SU-DHL-6 (cell line): ENCODE measurements around the gene GPRC5C.
"Not testable (repeated sequence)": the region's sequence is repeated elsewhere in the genome, so short reads cannot be mapped to it uniquely, and the experiment has no call there.

ENCODE experiments used
- H2AFZ ChIP-seq: fragments of 200-600 bp; sonication (generic); 2 replicates; pipeline ENCODE4 v1.6.1; 2014; ENCODE audit warnings: low read depth, mild to moderate bottlenecking, moderate library complexity, mixed read lengths, antibody characterized with exemption, low read length; ENCODE audit not compliant: severe bottlenecking
- H3F3A ChIP-seq: fragments of 200-600 bp; shearing (Covaris generic); 2 replicates; pipeline ENCODE4 v1.6.0; 2016; ENCODE audit warnings: antibody characterized with exemption, mild to moderate bottlenecking; ENCODE audit not compliant: insufficient read depth
- H3K27ac ChIP-seq: fragments of 200-600 bp; sonication (generic); 2 replicates; pipeline ENCODE4 v1.5.1; 2016; ENCODE audit warnings: low read depth, mild to moderate bottlenecking, low read length, moderate library complexity, mixed read lengths
- H3K27me3 ChIP-seq: fragments of 200-600 bp; sonication (generic), shearing (Covaris generic); 2 replicates; pipeline ENCODE4 v1.6.0; 2014; ENCODE audit warnings: mild to moderate bottlenecking, low read length
- H3K36me3 ChIP-seq: fragments of 200-600 bp; sonication (generic); 2 replicates; pipeline ENCODE4 v1.6.1; 2014; ENCODE audit warnings: mild to moderate bottlenecking, low read length, mixed read lengths
- H3K4me2 ChIP-seq: fragments of 300-600, 200-600 bp; shearing (Covaris generic), sonication (generic); 2 replicates; pipeline ENCODE4 v1.6.0; 2014; ENCODE audit warnings: low read length, low read depth, mild to moderate bottlenecking; ENCODE audit not compliant: poor library complexity, severe bottlenecking
- H3K4me3 ChIP-seq: fragments of 200-600 bp; sonication (generic); 2 replicates; pipeline ENCODE4 v1.5.1; 2014; ENCODE audit warnings: antibody characterized with exemption, low read length, mild to moderate bottlenecking, mixed read lengths; ENCODE audit not compliant: insufficient read depth, poor library complexity, severe bottlenecking
- H3K79me2 ChIP-seq: fragments of 200-600 bp; sonication (generic); 2 replicates; pipeline ENCODE4 v1.6.1; 2014; ENCODE audit warnings: mild to moderate bottlenecking, low read length, moderate library complexity; ENCODE audit not compliant: insufficient read depth
- H3K9ac ChIP-seq: fragments of 200-600 bp; sonication (generic); 2 replicates; pipeline ENCODE4 v1.7.0; 2014; ENCODE audit warnings: mild to moderate bottlenecking, low read length
- H3K9me2 ChIP-seq: fragments of 200-600 bp; sonication (generic); replicated peaks from 2 replicates; pipeline ENCODE4 v1.6.1; 2014; ENCODE audit warnings: low read length; ENCODE audit not compliant: insufficient read depth
- H3K9me3 ChIP-seq: fragments of 200-600 bp; sonication (generic); 2 replicates; pipeline ENCODE4 v1.6.1; 2014; ENCODE audit warnings: low read length, mixed read lengths; ENCODE audit not compliant: insufficient read depth
- H4K20me1 ChIP-seq: fragments of 200-600 bp; sonication (generic); 2 replicates; pipeline ENCODE4 v1.6.1; 2014; ENCODE audit warnings: low read depth, mild to moderate bottlenecking, antibody characterized with exemption, low read length, moderate library complexity, mixed read lengths
- EZH2phosphoT487 ChIP-seq: fragments of 200-600 bp; sonication (generic), shearing (Covaris generic); conservative IDR thresholded peaks from 2 replicates; pipeline ENCODE4 v1.6.1; 2018; ENCODE audit warnings: mild to moderate bottlenecking, antibody characterized with exemption, low read length, moderate library complexity, mixed read lengths
- TF ChIP-seq, protein P1 (sequence below): fragments of 200-600 bp; sonication (generic); IDR thresholded peaks from one replicate; pipeline ENCODE4 v1.5.1; 2017; ENCODE audit warnings: antibody characterized with exemption, mild to moderate bottlenecking, low read length, moderate library complexity; ENCODE audit not compliant: insufficient read depth, poor library complexity, severe bottlenecking

Gene GPRC5C

DNA sequence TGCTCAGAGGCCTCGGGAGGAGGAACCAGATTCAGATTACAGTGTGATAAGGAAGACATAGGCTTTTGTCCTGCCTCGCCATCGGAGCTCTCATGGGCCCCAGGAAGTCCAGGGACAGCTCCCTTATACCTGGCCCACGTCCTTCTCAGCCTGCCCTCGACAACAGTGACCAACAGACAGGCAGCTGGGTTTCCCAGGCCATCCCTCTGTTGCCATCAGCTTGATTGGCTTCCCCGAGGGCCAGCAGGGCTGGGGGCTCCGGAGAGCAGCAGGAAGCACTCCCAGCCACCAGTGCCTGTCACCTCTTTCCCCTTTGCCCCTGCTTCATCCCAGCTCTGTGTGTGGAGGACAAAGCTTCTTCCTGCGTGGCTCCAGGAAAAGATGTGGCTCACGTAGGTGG lies 52.2 kb downstream of the GPRC5C start:
- no peaks in the 10 kb centered on the region for H3K36me3 ChIP-seq
- H3K4me2 ChIP-seq: no peak overlapping the region
- H3K9me3 ChIP-seq: no peaks in the 10 kb centered on the region
- H4K20me1 ChIP-seq: no peaks in the 10 kb centered on the region
- no peak overlapping the region for H3K27ac ChIP-seq
- no peaks in the 10 kb centered on the region for H3K79me2 ChIP-seq
- H2AFZ ChIP-seq: no peak overlapping the region
- TF ChIP-seq EZH2phosphoT487: no peak
- TF ChIP-seq, protein P1, sequence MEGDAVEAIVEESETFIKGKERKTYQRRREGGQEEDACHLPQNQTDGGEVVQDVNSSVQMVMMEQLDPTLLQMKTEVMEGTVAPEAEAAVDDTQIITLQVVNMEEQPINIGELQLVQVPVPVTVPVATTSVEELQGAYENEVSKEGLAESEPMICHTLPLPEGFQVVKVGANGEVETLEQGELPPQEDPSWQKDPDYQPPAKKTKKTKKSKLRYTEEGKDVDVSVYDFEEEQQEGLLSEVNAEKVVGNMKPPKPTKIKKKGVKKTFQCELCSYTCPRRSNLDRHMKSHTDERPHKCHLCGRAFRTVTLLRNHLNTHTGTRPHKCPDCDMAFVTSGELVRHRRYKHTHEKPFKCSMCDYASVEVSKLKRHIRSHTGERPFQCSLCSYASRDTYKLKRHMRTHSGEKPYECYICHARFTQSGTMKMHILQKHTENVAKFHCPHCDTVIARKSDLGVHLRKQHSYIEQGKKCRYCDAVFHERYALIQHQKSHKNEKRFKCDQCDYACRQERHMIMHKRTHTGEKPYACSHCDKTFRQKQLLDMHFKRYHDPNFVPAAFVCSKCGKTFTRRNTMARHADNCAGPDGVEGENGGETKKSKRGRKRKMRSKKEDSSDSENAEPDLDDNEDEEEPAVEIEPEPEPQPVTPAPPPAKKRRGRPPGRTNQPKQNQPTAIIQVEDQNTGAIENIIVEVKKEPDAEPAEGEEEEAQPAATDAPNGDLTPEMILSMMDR: no peak
- no peaks in the 10 kb centered on the region for H3K27me3 ChIP-seq
- H3K9me2 ChIP-seq: no peaks in the 10 kb centered on the region
- H3K9ac ChIP-seq: no peak overlapping the region
- H3F3A ChIP-seq: no peaks in the 10 kb centered on the region
- H3K4me3 ChIP-seq: no peak overlapping the region

DNA sequence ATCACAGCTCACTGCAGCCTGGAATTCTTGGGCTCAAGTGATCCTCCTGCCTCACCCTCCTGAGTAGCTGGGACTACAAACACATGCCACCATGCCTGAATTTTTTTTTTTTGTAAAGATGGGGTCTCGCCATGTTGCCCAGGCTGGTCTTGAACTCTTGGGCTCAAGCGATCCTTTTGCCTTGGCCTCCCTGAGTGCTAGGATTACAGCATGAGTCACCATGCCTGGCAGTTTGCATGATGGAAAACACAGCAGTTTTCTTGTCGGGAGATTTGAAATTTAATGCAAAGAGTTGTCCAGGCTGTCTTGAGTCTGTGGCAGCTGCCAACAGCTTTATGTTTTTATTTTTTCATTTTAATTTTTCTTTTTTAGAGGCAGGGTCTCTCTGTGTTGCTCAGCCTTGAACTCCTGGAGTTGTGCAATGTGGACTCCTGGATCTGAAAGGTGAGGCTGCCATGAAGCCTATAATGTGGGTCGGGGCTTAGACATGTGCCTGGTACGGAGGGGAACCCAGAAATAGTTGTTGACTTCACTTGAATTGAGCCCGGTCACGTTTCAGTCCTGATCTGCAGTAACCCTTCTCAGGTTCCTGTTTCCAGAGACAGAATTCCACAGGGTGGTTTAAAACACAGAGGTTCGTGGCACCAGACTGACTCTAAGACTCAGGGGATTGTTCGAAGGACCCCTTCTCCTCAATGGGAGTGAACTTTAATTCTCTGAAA lies 53.3 kb downstream of the GPRC5C start:
- no peak for TF ChIP-seq EZH2phosphoT487
- TF ChIP-seq, protein P1: no peak

DNA sequence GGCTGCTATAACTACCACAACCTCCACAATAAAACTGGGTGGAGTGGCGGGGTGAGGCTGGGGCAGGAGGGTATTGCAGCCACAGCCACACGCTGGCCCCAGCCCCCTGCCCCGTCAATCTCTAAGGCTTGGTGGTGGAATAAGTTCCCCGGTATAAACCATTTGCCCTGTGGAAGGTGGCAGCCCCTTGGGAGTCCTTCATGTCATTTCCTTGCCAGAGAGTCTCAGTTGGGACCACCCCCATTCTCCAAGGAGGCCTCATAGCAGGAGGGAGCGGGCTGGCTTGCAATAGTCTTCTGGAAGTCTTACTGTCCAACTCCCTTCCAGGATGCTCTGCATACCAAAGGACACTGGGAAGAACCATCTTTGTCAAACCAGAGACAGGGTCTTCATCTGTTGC lies 54.0 kb downstream of the GPRC5C start:
- H2AFZ ChIP-seq: no peak overlapping the region
- no peaks in the 10 kb centered on the region for H4K20me1 ChIP-seq
- no peak overlapping the region for H3K4me3 ChIP-seq
- H3K79me2 ChIP-seq: no peaks in the 10 kb centered on the region
- H3K27me3 ChIP-seq: no peaks in the 10 kb centered on the region
- H3K36me3 ChIP-seq: no peaks in the 10 kb centered on the region
- TF ChIP-seq, protein P1: no peak
- no peak for TF ChIP-seq EZH2phosphoT487
- H3K9ac ChIP-seq: no peak overlapping the region
- H3F3A ChIP-seq: no peaks in the 10 kb centered on the region
- H3K9me2 ChIP-seq: no peaks in the 10 kb centered on the region
- no peak overlapping the region for H3K27ac ChIP-seq
- H3K4me2 ChIP-seq: no peak overlapping the region
- no peaks in the 10 kb centered on the region for H3K9me3 ChIP-seq

More for the DNA sequence above, 53.3 kb downstream of the GPRC5C start:
- no peak overlapping the region for H3K27ac ChIP-seq
- no peak overlapping the region for H3K4me2 ChIP-seq
- H4K20me1 ChIP-seq: no peaks in the 10 kb centered on the region
- H3K9me3 ChIP-seq: no peaks in the 10 kb centered on the region
- no peaks in the 10 kb centered on the region for H3F3A ChIP-seq
- no peak overlapping the region for H2AFZ ChIP-seq
- no peaks in the 10 kb centered on the region for H3K9me2 ChIP-seq
- H3K27me3 ChIP-seq: no peaks in the 10 kb centered on the region
- H3K4me3 ChIP-seq: no peak overlapping the region
- H3K9ac ChIP-seq: no peak overlapping the region
- no peaks in the 10 kb centered on the region for H3K79me2 ChIP-seq
- H3K36me3 ChIP-seq: no peaks in the 10 kb centered on the region

DNA sequence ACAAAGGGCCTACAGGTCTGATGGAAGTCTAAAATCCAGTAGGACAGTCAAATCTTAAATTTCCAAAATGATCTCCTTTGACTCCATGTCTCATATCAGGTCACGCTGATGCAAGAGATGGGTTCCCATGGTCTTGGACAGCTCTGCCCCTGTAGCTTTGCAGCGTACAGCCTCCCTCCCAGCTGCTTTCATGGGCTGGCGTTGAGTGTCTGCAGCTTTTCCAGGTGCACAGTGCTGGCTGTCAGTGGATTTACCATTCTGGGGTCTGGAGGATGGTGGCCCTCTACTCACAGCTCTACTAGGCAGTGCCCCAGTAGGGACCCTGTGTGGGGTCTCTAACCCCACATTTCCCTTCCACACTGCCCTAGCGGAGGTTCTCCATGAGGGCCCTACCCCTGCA lies 56.4 kb downstream of the GPRC5C start:
- not testable (repeated sequence) for H3K9me3 ChIP-seq, H3K27me3 ChIP-seq, H4K20me1 ChIP-seq, H2AFZ ChIP-seq, H3K36me3 ChIP-seq, H3K4me2 ChIP-seq, H3F3A ChIP-seq, H3K9ac ChIP-seq, H3K27ac ChIP-seq, H3K4me3 ChIP-seq, H3K79me2 ChIP-seq, H3K9me2 ChIP-seq
